Measurements from ENCODE around the gene CYP2W1.

Gene CYP2W1

DNA sequence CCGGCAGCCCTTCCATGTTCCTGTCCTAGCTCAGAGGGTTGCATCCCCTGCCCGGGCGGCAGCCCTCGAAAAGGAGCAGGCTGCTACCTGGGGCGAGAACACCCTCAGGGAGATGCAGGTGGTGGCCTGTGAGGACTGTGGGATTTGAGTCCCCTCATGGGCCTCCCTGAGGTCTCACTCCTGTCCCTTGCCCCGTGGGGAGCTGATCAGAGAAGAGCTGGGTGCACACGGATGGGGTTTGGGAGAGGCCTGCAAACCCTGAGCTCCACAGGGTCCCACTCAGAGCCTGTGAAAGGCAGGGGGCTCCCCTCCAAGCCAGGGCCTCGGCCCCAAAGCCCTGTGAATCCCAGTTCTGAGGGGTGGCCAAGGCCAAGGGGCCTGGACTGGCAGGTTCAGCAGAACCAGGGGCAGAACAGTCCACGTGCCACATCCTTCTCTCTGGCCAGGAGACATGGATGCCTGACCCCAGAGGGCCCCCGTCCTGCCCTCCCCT, 424 bp upstream of the CYP2W1 start:
- DNase-seq, result no peak

- no peak for DNase-seq
Measured at GRCh38 chr7:983616-984071, 663 bp downstream of the CYP2W1 start.

DNA sequence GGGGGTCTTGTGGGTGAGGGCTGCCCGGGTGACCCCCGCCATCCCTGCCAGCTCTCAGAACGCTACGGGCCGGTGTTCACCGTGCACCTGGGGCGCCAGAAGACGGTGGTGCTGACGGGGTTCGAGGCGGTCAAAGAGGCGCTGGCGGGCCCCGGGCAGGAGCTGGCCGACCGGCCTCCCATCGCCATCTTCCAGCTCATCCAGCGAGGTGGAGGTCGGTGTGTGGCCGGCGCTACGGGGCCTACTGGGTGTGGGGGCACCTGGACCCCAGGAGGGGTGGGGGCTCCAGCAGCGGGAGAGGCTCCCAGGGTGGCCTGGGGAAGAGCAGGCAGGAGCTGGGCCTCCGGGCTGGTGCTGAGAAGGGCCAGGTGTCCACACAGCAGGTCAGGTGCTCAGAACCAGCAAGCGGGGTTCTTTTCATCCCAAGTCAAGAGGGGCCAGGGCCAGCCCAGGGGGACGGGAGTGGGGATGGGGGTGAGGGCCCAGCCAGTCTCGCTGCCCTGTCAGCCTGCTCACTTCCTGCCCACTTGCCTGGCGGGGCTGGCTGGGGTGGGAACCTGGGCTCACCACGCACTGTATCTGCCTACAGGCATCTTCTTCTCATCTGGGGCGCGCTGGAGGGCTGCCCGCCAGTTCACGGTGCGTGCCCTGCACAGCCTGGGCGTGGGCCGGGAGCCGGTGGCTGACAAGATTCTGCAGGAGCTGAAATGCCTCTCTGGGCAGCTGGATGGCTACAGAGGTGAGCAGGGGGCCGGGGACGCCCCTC, 1.6 kb downstream of the CYP2W1 start:
- DNase-seq, result no peak

DNA sequence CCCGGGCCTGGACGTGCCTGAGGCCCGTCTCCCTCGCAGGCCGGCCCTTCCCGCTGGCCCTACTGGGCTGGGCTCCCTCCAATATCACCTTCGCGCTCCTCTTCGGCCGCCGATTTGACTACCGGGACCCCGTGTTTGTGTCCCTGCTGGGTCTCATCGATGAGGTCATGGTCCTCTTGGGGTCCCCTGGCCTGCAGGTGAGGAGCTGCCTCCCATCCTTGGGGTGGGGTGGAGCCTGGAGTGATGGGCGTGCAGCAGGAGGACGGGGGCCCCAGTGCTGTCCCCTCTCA, 2.1 kb downstream of the CYP2W1 start:
- no peak for DNase-seq

- DNase-seq, result no peak
Measured at GRCh38 chr7:985915-986741, 3.1 kb downstream of the CYP2W1 start.

DNA sequence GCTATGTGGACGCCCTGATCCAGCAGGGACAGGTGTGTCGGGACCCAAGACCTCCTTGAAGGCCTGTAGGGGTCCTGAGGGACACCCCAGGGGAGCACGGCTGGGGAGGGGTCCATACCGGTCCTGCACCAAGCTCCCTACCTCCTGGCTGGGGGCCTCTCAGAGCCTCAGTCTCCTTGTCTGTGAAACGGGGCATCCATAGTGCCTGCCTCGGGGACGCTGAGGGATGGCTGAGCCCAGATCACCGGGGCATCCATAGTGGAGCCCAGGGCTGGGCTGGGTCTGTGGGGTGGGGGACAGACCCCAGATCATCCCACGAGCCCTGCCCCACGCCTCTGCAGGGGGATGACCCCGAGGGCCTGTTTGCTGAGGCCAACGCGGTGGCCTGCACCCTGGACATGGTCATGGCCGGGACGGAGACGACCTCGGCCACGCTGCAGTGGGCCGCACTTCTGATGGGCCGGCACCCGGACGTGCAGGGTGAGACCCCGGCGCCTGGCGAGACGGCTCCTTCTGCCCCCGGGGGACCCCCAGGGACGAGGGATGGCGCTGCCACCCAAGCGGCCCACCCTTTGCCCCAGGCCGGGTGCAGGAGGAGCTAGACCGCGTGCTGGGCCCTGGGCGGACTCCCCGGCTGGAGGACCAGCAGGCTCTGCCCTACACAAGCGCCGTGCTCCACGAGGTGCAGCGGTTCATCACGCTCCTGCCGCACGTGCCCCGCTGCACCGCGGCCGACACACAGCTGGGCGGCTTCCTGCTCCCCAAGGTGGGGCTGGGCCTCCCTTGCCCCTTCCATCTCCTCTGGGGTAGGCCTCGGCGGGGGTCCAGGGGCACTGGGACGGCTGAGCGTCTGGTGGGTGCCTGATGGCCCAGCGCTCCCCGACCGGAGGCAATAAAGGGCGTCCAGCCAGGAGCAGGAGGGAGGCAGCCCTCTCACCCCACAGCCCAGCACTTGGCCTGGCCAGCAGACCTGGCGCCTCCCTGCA, 4.1 kb downstream of the CYP2W1 start:
- no peak for DNase-seq

GRCh38 chr7:987909-988308, 4.9 kb downstream of the CYP2W1 start:
- no peak for DNase-seq

- DNase-seq, result no peak
Measured at GRCh38 chr7:988426-988911, 5.5 kb downstream of the CYP2W1 start.

- DNase-seq, result no peak
Measured at GRCh38 chr7:988963-989529, 6.1 kb downstream of the CYP2W1 start.

DNA sequence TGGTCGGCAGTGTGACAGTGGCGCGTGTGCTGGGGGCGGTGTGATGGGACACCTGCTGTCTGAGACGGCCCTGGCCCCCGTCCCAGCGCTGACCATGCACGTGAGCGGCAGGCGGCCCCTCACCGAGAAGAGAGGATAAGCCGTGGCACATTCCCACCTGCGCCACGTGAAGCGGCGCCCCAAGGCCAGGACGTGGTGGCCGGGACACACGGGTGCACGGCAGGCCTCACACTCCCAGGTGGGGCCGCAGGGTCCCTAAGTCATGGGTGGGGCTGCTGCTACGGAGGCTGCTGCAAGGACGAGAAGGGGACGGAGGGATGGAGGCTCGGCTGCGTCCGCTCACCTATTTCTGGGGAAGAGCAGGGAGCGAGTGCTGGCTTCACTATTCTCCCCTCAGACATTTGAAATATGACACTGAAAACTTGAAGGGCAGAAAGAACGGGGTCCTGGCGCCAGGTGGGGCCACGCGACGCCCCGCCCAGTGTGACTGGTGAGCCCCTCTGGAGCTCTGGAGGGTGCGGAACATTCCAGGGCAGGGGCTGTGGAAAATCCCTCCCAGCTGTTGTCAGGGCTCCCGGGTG, 7.5 kb downstream of the CYP2W1 start:
- DNase-seq, result no peak

DNA sequence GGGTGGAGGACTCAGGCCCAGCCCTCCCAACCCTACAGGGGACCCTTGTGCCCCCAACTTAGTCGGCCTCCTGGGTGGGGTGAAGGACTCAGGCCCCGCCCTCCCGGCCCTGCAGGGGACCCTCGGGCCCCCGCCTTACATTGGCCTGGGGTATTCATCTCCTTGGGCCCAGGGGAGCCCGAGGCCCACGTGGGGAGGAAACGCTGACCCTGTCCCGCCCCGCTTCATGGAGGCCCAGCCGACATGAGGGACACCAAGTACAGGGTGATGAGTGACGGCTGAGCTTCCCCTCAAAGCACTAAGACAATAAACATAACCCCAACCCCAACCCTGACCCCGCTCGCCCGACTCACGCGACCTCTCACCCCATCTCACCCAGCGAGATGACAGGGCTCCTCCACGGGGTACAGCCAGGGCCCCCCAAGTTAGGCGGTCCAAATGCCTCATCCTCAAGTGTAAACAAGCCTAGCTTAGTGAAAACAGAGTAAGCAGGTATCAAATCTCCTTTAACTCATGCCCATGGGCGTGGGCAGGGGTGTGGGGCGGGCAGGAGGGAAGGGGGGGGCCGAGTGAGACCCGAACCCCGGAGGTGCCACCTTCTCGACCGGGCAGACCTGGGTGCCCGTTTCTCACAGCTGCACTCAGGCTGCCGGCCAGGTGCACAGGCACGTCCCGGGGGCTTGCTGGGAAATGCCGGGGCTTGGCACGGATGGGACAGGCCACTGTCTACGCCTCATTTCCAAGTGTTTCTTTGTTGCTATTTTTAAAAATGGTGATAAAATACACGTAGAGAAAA, 8.2 kb downstream of the CYP2W1 start:
- no peak for DNase-seq

- no peak for DNase-seq
Measured at GRCh38 chr7:991729-992656, 9.0 kb downstream of the CYP2W1 start.

- peak; percentile 94 for DNase-seq
Measured at GRCh38 chr7:992709-993607, 10.0 kb downstream of the CYP2W1 start.

DNA sequence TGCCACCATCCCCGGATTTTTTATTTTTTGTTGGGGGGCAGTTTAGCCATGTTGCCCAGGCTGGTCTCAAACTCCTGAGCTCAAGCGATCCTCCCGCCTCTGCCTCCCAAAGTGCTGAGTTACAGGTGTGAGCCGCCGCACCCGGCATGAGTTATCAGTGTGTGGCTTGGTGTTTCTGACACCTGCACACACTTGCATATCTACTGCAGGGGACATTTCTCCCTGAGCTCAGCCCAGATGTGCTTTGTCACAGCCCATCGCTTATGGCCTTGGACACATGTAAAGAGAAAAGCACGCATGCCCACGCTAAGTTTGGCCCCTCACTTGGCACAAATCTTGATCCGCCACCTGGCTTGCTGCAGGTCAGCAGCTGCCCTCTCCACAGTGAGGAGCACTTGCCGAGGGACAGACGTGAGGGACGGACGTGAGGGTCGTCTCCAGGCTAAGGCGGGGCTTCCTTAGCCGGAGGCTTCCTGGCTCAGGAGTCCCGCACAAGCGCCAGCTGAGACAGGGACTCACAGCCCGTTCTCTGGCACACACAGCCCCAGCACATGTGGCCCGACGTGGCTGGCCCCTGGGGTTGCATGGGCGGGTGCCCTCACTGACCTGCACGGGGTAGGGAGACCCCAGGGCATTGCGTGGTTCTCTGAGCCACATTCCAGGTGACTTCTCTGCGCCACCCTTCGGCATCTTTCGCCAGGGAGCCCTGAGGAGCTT, 11.8 kb downstream of the CYP2W1 start:
- no peak for DNase-seq

DNA sequence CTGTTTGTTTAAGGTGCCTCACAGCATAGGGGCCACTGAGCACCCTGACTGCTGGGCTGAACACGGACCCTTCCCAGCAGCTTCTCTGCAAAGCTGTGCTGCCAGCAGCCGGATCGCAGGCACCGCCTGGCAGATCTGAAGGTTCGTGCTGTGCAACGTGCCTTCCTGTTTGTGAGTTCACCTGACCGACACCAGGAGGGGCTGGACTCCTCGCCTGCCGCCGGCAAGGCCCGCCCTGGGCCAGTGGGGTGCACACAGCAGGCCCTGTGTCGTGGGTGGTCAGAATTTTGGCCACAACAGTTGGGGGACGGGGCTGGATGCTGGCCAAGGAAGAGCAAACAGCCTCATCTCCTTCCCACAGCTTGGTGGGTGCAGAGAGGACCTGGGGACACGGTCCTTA, 12.6 kb downstream of the CYP2W1 start:
- no peak for DNase-seq

- no peak for DNase-seq
Measured at GRCh38 chr7:996079-996872, 13.3 kb downstream of the CYP2W1 start.

Measured in CD4-positive, alpha-beta T cell treated with Interleukin-12 subunit alpha and Interleukin-12 subunit beta, for 1 hour (primary cell).